ENCODE measurements around the gene VWA8. TPM values are rescaled to one million over a fixed set of nuclear protein-coding genes. Genes with fewer than 3 reads are reported as not detected.

VWA8 gene
- total and polyA plus RNA-seq, 2 of the 8 experiments (the other 6 are each of a cell fraction or from before 2014, with no cell fraction given) = 5.9 to 19.6 TPM

- Histone ChIP-seq H3K18ac (ENCODE audit: extremely low read depth, low read length) (no peak overlapping the region), H2AK5ac (ENCODE audit: low read depth, low read length) (no peak overlapping the region), H4K5ac (ENCODE audit: insufficient read length, low read depth, low read length) (no peak overlapping the region), H3K27me3 (replicated peaks in 1 of 4; ENCODE audit: control insufficient read depth in 3 of 4, extremely low read depth in 1 of 4, insufficient read depth in 3 of 4, low read length in 3 of 4) (no peaks in the 10 kb centered on the region), H3K9me3 (ENCODE audit: insufficient read depth in 2 of 2, low read depth in 1 of 2, low read length in 1 of 2) (no peaks in the 10 kb centered on the region; a peak in 1 of 4 replicates), H3K14ac (ENCODE audit: insufficient read length) (no peak overlapping the region), H2BK15ac (ENCODE audit: low read length) (no peak overlapping the region), H3K27ac (ENCODE audit: low read depth, low read length) (no peak overlapping the region), H3K36me3 (ENCODE audit: control insufficient read depth in 2 of 4, insufficient read depth in 4 of 4, low read length in 3 of 4) (no peaks in the 10 kb centered on the region; a peak in 2 of 8 replicates), H3K4me2 (ENCODE audit: insufficient read depth in 1 of 2, low read depth in 2 of 2, low read length in 2 of 2) (no peak overlapping the region), H4K91ac (replicated peaks; ENCODE audit: insufficient read length, low read length) (no peak overlapping the region), H2BK5ac (ENCODE audit: low read depth, low read length) (no peak overlapping the region), H3K79me1 (ENCODE audit: low read depth, low read length) (no peaks in the 10 kb centered on the region), H2BK120ac (replicated peaks; ENCODE audit: low read depth, low read length) (no peak overlapping the region), H3K4me3 (ENCODE audit: extremely low read depth in 1 of 4, insufficient read depth in 2 of 4, low read depth in 3 of 4, low read length in 4 of 4) (no peak overlapping the region), H3K79me2 (ENCODE audit: control insufficient read depth in 1 of 2, insufficient read depth in 2 of 2, low read length in 2 of 2) (no peaks in the 10 kb centered on the region), H4K8ac (ENCODE audit: extremely low read depth, insufficient read depth, low read length) (no peak overlapping the region), H2BK20ac (ENCODE audit: low read length) (no peak overlapping the region), H4K20me1 (replicated peaks in 1 of 2; ENCODE audit: control insufficient read depth in 1 of 2, insufficient read depth in 2 of 2, low read length in 2 of 2) (no peaks in the 10 kb centered on the region), H3K4me1 (replicated peaks in 1 of 4; ENCODE audit: control insufficient read depth in 3 of 4, insufficient read depth in 4 of 4, low read length in 3 of 4) (no peaks in the 10 kb centered on the region), H3K23me2 (ENCODE audit: low read depth, low read length) (no peaks in the 10 kb centered on the region), H2BK12ac (ENCODE audit: low read depth, low read length) (no peak overlapping the region), H3K23ac (ENCODE audit: insufficient read length) (no peak overlapping the region), H2AFZ (ENCODE audit: low read length) (no peak overlapping the region), H3K4ac (replicated peaks; ENCODE audit: insufficient read length, low read depth, low read length) (no peak overlapping the region), H3K56ac (replicated peaks; ENCODE audit: insufficient read length, low read depth, low read length) (no peak overlapping the region), H3K9ac (replicated peaks in 1 of 4; ENCODE audit: extremely low read depth in 1 of 4, low read depth in 3 of 4, low read length in 3 of 4) (no peak overlapping the region)
- FAIRE-seq (no peak), DNase-seq (ENCODE audit: low read depth in 1 of 2, low spot score in 2 of 2) (no peak)
- POLR2A ChIA-PET (ENCODE audit: partially characterized antibody) = interaction anchor here (0.7 kb wide), 1 partner anchor 15 kb away, joined by 3 read pairs; no protein-coding TSS in a partner anchor
- CTCF ChIA-PET (ENCODE audit: partially characterized antibody) = interaction anchor here (0.7 to 1.3 kb wide), 2 partner anchors 10 to 14 kb away, joined by 3 to 4 read pairs; no protein-coding TSS in a partner anchor
- no peak for TF ChIP-seq SIX5 (IDR thresholded peaks at IDR 0.05; ENCODE audit: low read depth, low read length)
- TF ChIP-seq TBP (IDR thresholded peaks at IDR 0.05; ENCODE audit: low read depth, low read length) = no peak
- no peak for TF ChIP-seq CEBPB (IDR thresholded peaks at IDR 0.05; ENCODE audit: low read depth, low read length)
- no peak for TF ChIP-seq PHF8 (conservative IDR thresholded peaks at IDR 0.05; ENCODE audit: low read depth, low read length)
- TF ChIP-seq MAFK (IDR thresholded peaks at IDR 0.05; ENCODE audit: low read depth, low read length) = no peak
- TF ChIP-seq BRCA1 (IDR thresholded peaks at IDR 0.05; ENCODE audit: low read depth, low read length) = no peak
- TF ChIP-seq CBX5 (IDR thresholded peaks at IDR 0.05; ENCODE audit: low read depth, low read length) = no peak
- no peak for TF ChIP-seq BCL11A (IDR thresholded peaks at IDR 0.05; ENCODE audit: low read depth in 2 of 2, low read length in 2 of 2)
- TF ChIP-seq RFX5 (IDR thresholded peaks at IDR 0.05; ENCODE audit: borderline replicate concordance, low read depth, low read length) = no peak
- no peak for TF ChIP-seq CREB1 (IDR thresholded peaks at IDR 0.05)
- no peak for TF ChIP-seq SAP30 (IDR thresholded peaks at IDR 0.05; ENCODE audit: insufficient read depth, insufficient replicate concordance, low read length)
- TF ChIP-seq MAX (IDR thresholded peaks at IDR 0.05) = no peak
- no peak for TF ChIP-seq KDM5A (IDR thresholded peaks at IDR 0.05; ENCODE audit: low read length)
- TF ChIP-seq CHD1 (IDR thresholded peaks at IDR 0.05; ENCODE audit: low read depth, low read length) = no peak
- no peak for TF ChIP-seq CHD2 (IDR thresholded peaks at IDR 0.05; ENCODE audit: low read length)
- 93% methylated on average over 1 of the region's 1 CpG; no CpG with 5 or more reads in 1 of the 2 experiments for WGBS, 2 experiments (ENCODE audit: extremely low coverage in 1 of 2, insufficient coverage in 1 of 2, insufficient read length in 1 of 2, insufficient replicate concordance in 2 of 2, low coverage in 1 of 2, low lambda C conversion rate in 2 of 2, missing lambda C conversion rate in 1 of 2)
Measured at GRCh38 chr13:41854758-41855157, 106.2 kb downstream of the VWA8 start.
